ENCODE data around the gene RBM23.
"Not testable (repeated sequence)": the region's sequence is repeated elsewhere in the genome, so short reads cannot be mapped to it uniquely, and the experiment has no call there.

RBM23 gene

DNA sequence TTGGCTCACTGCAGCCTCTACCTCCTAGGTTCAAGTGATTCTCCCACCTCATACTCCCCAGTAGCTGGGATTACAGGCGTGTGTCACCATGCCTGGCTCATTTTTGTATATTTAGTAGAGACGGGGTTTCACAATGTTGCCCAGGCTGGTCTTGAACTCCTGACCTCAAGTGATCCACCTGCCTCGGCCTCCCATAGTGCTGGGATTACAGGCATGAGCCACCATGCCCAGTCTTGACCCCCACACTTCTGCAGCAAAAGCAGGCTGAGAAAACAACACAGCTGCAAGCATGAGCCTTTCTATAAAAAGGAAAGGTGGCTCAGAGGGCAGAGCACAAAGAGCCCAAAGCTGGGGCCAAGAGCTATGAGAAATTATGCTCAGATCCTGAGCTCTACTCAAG lies 58.6 kb downstream of the RBM23 start:
- DNase-seq: not testable (repeated sequence)

DNA sequence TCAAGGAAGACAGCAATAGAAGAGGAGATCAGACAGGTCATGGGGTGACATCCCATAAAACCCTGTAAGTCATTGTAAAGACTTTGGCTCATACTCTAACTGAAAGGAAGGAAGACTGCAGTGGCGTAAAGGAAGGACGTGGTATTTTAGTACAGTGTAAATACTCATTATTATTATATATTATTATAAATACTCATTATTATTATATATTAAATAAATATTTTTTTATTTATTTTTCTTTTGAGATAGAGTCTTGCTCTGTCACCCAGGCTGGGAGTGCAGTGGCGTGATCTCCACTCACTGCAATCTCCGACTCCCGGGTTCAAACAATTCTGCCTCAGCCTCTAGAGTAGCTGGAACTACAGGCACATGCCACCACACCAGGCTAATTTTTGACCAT lies 62.5 kb downstream of the RBM23 start:
- no peak for DNase-seq

DNA sequence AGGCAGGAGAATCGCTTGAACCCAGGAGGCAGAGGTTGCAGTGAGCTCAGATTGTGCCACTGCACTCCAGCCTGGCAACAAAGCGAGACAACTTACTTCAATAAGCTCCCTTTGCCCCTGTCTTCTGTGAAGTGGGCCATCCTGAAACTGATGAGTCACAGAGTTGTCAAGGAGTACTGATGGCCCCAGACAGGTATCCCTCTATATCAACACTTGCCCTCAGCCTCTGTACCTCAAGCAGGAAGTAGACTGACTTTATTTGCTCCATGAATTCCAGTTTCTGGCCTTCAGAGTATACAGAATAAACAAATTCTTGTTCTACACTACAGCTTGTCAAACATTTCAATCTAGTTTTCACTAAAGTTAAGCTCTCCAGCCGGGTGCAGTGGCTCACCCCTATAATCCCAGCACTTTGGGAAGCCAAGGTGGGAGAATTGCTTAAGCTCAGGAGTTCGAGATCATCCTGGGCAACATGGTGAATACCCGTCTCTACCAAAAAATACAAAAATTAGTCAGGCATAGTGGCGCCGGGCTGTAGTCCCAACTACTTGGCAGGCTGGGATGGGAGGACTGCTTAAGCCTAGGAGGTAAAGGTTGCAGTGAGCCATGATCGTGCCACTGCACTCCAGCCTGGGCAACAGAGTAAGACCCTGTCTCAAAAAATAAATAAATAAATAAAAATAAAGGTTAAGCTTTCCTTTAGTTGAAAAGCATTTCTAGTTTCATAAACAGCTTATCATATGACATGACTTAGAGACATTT lies 63.8 kb downstream of the RBM23 start:
- no peak for DNase-seq

DNA sequence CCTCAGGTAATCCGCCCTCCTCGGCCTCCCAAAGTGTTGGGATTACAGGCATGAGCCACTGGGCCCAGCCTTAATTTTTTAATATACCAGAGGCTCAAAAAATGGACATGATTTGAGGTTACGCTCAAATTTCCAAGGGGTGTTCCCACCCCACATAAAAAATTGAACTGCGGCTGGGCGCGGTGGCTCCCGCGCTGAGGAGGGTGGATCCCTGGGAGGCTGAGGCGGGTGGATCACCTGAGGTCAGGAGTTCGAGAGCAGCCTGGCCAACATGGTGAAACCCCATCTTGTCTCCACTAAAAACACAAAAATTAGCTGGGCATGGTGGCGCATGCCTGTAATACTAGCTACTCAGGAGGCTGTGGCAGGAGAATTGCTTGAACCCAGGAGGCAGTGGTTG lies 64.7 kb downstream of the RBM23 start:
- not testable (repeated sequence) for DNase-seq

DNA sequence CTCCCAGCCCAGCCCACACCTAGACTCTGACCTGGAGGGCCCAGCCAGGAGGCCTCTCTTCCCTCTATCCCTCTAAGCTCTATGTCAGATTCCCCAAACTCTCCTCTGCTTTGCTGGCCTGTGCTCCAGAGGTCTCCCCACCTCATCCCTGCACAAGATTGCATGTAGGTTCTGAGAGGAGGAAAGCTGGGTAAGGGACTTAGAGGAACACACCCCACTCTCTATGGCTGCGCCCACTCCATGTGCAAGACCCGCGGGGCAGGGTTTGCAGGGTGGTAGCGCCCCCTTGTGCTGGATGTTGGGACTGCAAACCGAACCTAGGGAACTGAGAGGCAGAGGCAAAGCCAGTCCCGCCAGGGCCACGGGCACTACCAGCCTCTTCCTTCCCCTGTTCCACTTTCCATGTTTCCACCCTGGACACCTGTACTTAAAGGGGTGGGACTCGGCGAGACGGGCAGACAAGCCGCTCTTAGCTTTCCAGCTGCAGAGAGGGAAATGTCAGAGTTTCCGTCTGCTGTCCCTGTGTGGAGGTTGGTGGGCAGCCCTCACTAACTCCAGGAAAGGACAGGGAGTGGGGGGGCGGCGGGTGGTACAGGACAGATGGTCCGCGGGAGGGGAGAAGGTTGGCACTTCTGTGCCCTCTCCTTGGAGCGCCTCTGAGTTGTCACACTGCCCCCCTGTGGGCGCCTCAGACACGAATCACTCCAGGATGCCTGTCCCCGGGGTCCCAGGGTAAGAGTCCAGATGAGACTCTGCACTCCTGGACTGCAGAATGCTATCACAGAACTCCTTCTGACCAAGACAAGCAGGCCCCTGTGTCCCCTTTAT lies 65.8 kb downstream of the RBM23 start:
- DNase-seq: peak; percentile 82

DNA sequence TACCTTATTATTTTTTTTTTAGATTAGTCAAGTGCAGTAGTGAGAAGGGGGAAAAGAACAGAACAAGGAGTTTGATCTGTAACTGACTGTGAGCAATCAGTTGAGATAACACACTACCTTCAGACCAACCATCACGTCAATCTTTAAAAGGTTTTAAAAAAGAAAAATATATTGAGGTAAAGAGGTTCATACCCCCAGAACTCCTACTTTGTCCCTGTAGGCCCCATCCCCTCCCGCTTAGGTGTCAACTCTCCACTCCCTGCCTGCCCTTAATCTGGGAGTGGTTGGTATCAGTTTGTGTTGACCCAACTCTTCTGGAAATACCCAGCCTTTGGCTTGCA lies 66.4 kb downstream of the RBM23 start:
- no peak for DNase-seq

DNA sequence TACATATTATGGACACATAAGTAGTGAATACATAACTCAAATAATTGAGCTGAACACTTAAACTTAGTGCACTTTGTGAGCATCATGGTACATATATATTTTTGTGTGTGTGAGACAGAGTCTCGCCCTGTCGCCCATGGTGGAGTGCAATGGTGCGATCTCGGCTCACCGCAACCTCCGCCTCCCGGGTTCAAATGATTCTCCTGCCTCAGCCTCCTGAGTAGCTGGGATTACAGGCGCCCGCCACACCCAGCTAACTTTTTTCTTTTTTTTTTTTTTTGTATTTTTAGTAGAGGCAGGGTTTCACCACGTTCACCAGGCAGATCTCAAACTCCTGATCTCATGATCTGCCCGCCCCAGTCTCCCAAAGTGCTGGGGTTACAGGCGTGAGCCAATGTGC lies 66.8 kb downstream of the RBM23 start:
- not testable (repeated sequence) for DNase-seq

DNA sequence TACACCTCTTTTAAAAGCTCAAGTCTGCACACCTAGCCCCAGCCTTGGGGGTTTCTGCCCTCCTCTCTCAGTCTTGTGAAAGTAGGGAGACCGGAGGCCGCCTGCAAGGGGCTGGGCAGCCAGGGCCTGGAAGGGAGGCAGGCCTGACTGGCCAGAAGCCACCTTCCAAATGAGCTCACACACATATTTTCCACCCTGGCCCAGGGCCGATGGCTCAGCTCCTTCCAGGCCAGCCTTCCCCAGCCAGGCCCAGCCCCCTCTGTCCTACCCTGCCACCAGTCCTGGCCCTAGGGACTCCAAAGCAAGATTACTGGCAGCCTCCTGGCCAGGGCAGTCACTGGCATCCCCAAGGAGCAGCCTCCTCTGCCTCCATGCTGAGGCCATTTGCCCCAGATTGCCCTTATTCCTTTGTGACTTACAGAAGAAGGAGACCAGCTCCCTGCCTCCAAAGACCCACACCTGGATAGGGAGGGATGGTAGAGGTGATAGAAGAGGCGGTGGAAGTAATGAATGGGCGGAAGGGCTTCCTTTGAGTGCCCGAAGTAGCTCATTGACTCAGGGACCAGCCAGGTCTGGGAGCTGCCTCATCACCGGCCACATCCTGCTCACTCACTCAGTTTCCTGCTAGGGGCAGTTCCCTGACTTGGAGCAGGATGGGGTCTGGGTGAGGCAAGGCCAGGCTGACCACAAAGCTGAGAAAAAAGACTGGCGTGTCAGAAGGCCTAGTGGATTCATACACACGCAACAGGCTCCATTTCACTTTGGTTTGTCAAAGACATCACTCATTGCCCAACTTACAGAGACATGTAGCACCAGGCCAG lies 67.8 kb downstream of the RBM23 start:
- DNase-seq: peak; percentile 90

DNA sequence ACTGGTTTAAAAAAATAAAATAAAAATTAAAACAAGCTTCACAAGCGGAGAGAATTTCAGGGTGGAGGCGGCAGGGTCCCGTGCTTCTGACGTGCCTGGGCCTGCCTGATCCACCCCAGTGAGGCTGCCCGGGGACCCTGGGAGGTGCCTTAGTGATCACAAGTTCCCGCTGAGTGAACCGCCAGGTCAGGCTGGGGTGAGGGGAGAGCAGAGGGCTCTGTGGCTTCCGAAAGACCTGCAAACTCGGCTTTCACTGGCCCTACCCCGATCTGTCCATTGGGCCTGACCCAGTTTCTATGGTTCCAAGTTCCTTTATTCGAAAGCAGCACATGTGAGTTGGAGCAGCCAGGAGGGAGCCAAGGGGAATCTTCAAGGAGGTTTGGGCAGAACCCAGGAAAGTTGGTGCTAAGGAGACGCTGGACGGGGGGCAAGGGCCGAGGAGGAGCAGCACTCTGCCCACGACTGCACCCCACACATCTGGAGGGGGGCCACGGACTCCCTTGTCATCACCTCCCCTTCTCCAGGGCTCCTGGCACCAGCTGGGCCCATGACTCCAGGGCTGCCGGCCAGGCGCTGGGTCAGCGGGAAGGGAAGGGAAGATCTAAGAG lies 69.6 kb downstream of the RBM23 start:
- no peak for DNase-seq

DNA sequence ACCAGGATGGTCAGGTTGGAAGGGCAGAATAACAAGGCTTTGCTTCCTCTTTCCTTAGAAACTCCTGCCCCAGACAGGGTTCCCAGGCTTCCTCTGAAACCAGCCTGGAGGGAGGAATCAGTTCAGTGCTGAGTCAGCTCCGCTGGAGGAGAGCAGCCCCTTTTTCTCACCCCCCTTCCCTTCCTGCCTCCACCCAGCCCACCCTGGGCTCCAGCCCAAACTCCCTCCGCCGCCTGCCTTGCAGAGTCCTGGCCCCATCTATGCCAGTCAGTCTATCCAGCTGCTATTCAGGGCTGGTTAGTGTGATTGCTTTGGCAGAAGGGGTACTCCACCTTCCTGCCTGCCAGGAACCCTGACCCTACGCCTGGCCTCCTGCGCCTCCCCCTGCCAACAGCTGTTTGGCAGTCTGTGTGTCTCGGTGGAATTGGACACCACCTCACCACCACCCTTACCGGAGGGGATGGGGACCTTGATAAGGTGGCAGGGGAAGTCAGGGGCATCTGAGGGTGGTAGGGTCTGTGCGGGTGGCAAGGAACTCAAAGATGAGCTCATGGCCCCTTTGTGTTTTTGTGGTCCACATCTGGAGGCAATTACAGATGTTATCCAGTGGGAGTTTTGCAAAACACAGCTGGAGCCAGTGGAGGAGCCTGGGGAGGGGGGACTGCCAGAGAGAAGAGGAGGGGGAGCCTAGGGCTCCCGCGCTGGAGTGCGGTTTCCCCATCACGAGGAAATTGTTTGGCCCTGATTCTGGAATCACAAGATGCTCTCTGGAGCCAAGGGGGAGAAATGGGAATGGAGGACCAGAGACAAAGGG lies 70.4 kb downstream of the RBM23 start:
- DNase-seq: peak; percentile 91

DNA sequence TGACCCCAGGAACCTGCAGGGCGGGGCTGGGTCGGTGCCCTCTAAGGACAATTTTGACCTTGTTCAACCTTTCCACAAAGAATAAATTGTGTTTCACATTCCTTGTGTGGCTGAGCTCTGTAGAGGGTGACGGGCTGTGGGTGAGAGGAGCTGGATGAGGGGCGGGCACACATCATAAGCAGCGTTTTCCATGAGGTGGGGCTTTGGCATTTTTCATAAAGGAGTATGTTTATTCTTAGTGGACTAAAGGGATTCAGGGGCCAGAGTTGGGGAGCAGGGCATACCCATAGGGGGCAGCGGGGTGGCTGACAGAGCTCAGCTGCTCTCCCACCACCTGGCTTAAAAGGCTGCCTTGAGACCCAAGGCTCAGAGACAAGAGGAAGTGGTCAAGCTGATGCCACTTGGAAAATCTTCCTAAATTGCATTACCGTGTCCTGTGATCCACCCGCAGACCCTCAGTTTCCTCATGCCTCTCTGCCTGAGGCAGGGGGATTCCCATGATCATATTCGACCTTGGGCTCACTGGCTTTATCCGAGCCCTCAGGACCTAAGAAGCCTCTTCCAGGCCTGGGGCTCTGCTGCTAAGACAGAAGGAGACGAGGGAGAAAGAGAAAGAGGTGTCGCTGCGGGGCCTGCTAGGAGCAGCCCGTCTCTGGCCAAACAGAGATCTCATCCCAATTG lies 71.1 kb downstream of the RBM23 start:
- DNase-seq: peak; percentile 65

DNA sequence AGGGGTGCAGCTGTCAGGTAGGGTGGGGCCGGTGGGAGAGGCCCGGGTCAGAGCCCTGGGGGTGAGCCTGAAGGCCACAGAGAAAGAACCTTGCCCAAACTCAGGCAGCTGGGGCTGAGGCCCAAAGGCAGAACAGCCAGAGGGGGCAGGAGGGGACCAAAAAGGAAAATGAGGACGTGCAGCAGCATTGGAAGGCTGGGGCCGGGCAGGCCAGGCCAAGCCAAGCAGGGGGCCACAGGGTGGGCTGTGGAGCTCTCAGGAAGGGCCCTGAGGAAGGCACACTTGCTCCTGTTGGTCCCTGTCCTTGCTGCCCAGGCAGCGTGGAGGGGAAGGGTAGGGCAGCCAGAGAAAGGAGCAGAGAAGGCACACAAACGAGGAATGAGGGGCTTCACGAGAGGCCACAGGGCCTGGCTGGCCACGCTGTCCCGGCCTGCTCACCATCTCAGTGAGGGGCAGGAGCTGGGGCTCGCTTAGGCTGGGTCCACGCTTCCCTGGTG lies 72.1 kb downstream of the RBM23 start:
- DNase-seq: no peak

DNA sequence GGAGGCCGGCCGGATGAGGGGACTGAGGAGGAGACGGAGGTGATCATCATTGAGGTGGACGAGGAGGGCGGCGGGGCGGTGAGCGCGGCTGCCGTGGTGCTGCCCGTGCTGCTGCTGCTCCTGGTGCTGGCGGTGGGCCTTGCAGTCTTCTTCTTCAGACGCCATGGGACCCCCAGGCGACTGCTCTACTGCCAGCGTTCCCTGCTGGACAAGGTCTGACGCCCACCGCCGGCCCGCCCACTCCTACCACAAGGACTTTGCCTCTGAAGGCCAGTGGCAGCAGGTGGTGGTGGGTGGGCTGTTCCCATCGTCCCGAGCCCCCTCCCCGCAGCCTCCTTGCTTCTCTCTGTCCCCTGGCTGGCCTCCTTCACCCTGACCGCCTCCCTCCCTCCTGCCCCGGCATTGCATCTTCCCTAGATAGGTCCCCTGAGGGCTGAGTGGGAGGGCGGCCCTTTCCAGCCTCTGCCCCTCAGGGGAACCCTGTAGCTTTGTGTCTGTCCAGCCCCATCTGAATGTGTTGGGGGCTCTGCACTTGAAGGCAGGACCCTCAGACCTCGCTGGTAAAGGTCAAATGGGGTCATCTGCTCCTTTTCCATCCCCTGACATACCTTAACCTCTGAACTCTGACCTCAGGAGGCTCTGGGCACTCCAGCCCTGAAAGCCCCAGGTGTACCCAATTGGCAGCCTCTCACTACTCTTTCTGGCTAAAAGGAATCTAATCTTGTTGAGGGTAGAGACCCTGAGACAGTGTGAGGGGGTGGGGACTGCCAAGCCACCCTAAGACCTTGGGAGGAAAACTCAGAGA lies 72.9 kb downstream of the RBM23 start:
- no peak for DNase-seq

DNA sequence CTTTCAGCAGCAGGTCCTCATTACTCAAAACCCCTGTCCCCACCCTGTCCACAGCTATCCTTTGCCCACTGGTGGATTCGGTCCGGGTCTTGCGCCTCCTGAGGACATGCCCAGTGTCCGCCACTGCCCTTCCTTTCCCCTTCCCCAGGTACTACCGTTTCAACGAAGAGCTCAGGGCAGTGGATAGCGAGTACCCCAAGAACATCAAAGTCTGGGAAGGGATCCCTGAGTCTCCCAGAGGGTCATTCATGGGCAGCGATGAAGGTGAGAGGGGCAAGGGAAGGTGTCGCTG lies 73.9 kb downstream of the RBM23 start:
- no peak for DNase-seq

DNA sequence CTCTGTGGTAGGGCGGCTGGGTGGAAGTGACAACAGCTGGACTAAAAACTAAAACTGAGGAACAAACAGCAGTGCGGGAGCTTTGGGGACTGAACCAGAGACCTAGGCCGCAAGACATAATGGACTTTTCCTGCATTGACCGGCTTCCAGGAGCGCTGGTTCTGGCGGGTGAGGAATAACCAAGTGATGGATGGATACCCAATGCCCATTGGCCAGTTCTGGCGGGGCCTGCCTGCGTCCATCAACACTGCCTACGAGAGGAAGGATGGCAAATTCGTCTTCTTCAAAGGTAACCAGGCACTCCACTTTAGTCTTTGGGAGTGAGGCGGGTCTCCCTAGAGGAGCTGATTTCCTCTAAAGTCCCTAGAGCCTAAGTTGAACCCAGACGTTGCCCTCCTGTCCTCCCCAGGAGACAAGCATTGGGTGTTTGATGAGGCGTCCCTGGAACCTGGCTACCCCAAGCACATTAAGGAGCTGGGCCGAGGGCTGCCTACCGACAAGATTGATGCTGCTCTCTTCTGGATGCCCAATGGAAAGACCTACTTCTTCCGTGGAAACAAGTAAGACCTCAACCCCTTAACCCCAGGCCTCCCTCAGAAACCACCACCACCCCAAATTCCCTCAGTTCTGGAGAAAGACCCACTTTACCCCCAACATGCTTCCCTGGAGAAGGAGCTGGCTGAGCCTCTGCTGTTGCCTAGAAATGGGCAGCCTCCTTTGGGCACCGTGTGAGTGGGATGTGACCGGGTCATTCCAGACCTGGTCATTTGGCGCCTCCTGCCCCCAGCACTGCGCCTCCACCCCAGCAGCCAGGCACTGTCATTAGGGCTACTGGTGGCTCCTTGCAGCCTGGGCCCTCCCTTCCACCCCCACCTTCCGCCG lies 74.5 kb downstream of the RBM23 start:
- no peak for DNase-seq
